Natural killer cell treated with Interleukin-12 subunit alpha and Interleukin-12 subunit beta and Interleukin-15 and Interleukin-18, amount 100 ng/mL, for 72 hours (primary cell): ENCODE results near the gene SLC25A3. TPM values are rescaled to one million over a fixed set of nuclear protein-coding genes. Genes with fewer than 3 reads are reported as not detected.
"Not testable (repeated sequence)": the region's sequence is repeated elsewhere in the genome, so short reads cannot be mapped to it uniquely, and the experiment has no call there.

Source experiments
- ATAC-seq, 2 donors: fragments of 150-1000 bp; cut with Tn5 transposase in 1 of 2; sonication (Bioruptor Pico), chemical (Tn5 transposase) in 1 of 2; 2 replicates each; pipeline ENCODE4 v1.10.0; 2021
- DNase-seq: peaks from one replicate; pipeline ENCODE4 v3.0.0; 2022; ENCODE audit warnings: low spot score
- H3K27ac Mint-ChIP-seq, 2 donors: 1 replicate in 1 of 2; 2 replicates in 1 of 2; pipeline ENCODE4 v1.8.0; 2022; ENCODE audit warnings: mixed read lengths in 2 of 2, mild to moderate bottlenecking in 1 of 2, moderate library complexity in 1 of 2
- H3K27me3 Mint-ChIP-seq, 2 donors: 1 replicate in 1 of 2; 2 replicates in 1 of 2; pipeline ENCODE4 v1.8.0; 2022; ENCODE audit warnings: mixed read lengths in 2 of 2
- H3K36me3 Mint-ChIP-seq: one replicate; pipeline ENCODE4 v1.8.0; 2022; ENCODE audit warnings: mixed read lengths
- H3K4me1 Mint-ChIP-seq, 2 donors: 1 replicate in 1 of 2; 2 replicates in 1 of 2; pipeline ENCODE4 v1.8.0; 2022; ENCODE audit warnings: low read depth in 2 of 2, mixed read lengths in 2 of 2, mild to moderate bottlenecking in 1 of 2
- H3K4me3 Mint-ChIP-seq: one replicate; pipeline ENCODE4 v1.8.0; 2022; ENCODE audit warnings: mixed read lengths
- H3K9me3 Mint-ChIP-seq: 2 replicates; pipeline ENCODE4 v1.8.0; 2022; ENCODE audit warnings: mixed read lengths
- total RNA-seq, 2 donors: library from RNA; stranded (reverse); gene quantifications; one replicate each; pipeline ENCODE4 v1.2.3, GENCODE V29; 2022

Gene SLC25A3
- total RNA-seq, 2 donors from 2014 or later, result 444 to 571 TPM

GRCh38 chr12:98610596-98610995, 17.1 kb downstream of the SLC25A3 start:
- Mint-ChIP-seq H3K4me3 (no peak overlapping the region), H3K4me1 (peaks cover 8 to 13% of the 10 kb centered on the region in 2 donors), H3K9me3 (no peaks in the 10 kb centered on the region), H3K27ac (no peak overlapping the region), H3K27me3 (no peaks in the 10 kb centered on the region), H3K36me3 (no peaks in the 10 kb centered on the region)
- ATAC-seq (no peak), DNase-seq (no peak)

GRCh38 chr12:98612696-98613334, 19.3 kb downstream of the SLC25A3 start:
- Mint-ChIP-seq H3K4me1 (peaks cover 11% of the 10 kb centered on the region in 2 donors), H3K27ac (peak overlapping the region; percentile 68 to 92), H3K9me3 (no peaks in the 10 kb centered on the region), H3K36me3 (no peaks in the 10 kb centered on the region), H3K27me3 (no peaks in the 10 kb centered on the region), H3K4me3 (no peak overlapping the region)
- ATAC-seq (peak in 1 of 2 donors; percentile 78), DNase-seq (no peak)

GRCh38 chr12:98618952-98619351, 25.5 kb downstream of the SLC25A3 start:
- Mint-ChIP-seq H3K27me3 (no peaks in the 10 kb centered on the region), H3K4me3 (peak overlapping the region; percentile 5), H3K4me1 (peaks cover 12 to 14% of the 10 kb centered on the region in 2 donors), H3K36me3 (no peaks in the 10 kb centered on the region), H3K9me3 (no peaks in the 10 kb centered on the region), H3K27ac (peak overlapping the region; percentile 57 to 86)
- DNase-seq (no peak), ATAC-seq (peak in 1 of 2 donors; percentile 60)

- ATAC-seq, result no peak
- H3K9me3 Mint-ChIP-seq, result no peaks in the 10 kb centered on the region
- peak overlapping the region in 1 of 2 donors; percentile 17 for H3K27ac Mint-ChIP-seq
- no peaks in the 10 kb centered on the region for H3K36me3 Mint-ChIP-seq
- no peaks in the 10 kb centered on the region for H3K27me3 Mint-ChIP-seq
- DNase-seq, result no peak
- no peak overlapping the region for H3K4me3 Mint-ChIP-seq
- H3K4me1 Mint-ChIP-seq, result peaks cover 6 to 19% of the 10 kb centered on the region in 2 donors
Measured at GRCh38 chr12:98635657-98636323, 42.3 kb downstream of the SLC25A3 start.

- Mint-ChIP-seq H3K9me3 (no peaks in the 10 kb centered on the region), H3K36me3 (no peaks in the 10 kb centered on the region), H3K27ac (no peak overlapping the region), H3K4me3 (no peak overlapping the region), H3K4me1 (peaks cover 6 to 19% of the 10 kb centered on the region in 2 donors), H3K27me3 (no peaks in the 10 kb centered on the region)
- ATAC-seq (no peak), DNase-seq (no peak)
Measured at GRCh38 chr12:98637068-98637467, 43.6 kb downstream of the SLC25A3 start.

- no peaks in the 10 kb centered on the region for H3K36me3 Mint-ChIP-seq
- no peaks in the 10 kb centered on the region for H3K9me3 Mint-ChIP-seq
- DNase-seq (no peak), ATAC-seq (no peak)
- no peak overlapping the region for H3K4me3 Mint-ChIP-seq
- no peak overlapping the region for H3K27ac Mint-ChIP-seq
- H3K27me3 Mint-ChIP-seq, result no peaks in the 10 kb centered on the region
- H3K4me1 Mint-ChIP-seq, result peaks cover 6 to 19% of the 10 kb centered on the region in 2 donors
Measured at GRCh38 chr12:98638009-98638408, 44.5 kb downstream of the SLC25A3 start.

- DNase-seq, result no peak
- Mint-ChIP-seq H3K4me1 (peaks cover 14 to 19% of the 10 kb centered on the region in 2 donors), H3K27me3 (no peaks in the 10 kb centered on the region), H3K36me3 (no peaks in the 10 kb centered on the region), H3K4me3 (no peak overlapping the region), H3K27ac (no peak overlapping the region), H3K9me3 (no peaks in the 10 kb centered on the region)
- ATAC-seq, result no peak
Measured at GRCh38 chr12:98639491-98639890, 46.0 kb downstream of the SLC25A3 start.

GRCh38 chr12:98642801-98643200, 49.3 kb downstream of the SLC25A3 start:
- Mint-ChIP-seq H3K4me1 (peaks cover 14 to 15% of the 10 kb centered on the region in 2 donors), H3K27ac (peak overlapping the region in 1 of 2 donors; percentile 96), H3K4me3 (peak overlapping the region; percentile 82)
- not testable (repeated sequence) for ATAC-seq, H3K9me3 Mint-ChIP-seq, H3K27me3 Mint-ChIP-seq, H3K36me3 Mint-ChIP-seq, DNase-seq

- Mint-ChIP-seq H3K9me3 (no peaks in the 10 kb centered on the region), H3K27ac (peak overlapping the region; percentile 89 to 96), H3K4me3 (peak overlapping the region; percentile 82), H3K36me3 (peaks cover 3% of the 10 kb centered on the region), H3K27me3 (no peaks in the 10 kb centered on the region), H3K4me1 (peaks cover 7 to 14% of the 10 kb centered on the region in 2 donors)
- peak; percentile 68 for DNase-seq
- peak; percentile 12 to 29 for ATAC-seq
Measured at GRCh38 chr12:98644433-98644711, 50.9 kb downstream of the SLC25A3 start.

- H3K4me3 Mint-ChIP-seq, result peak within 1 kb of the TSS; percentile 82
- peaks cover 8% of the 10 kb centered on the region for H3K36me3 Mint-ChIP-seq
- H3K27me3 Mint-ChIP-seq, result no peaks in the 10 kb centered on the region
- peaks cover 5 to 14% of the 10 kb centered on the region in 2 donors for H3K4me1 Mint-ChIP-seq
- H3K27ac Mint-ChIP-seq, result peak within 1 kb of the TSS; percentile 89 to 96
- DNase-seq, result peak; percentile 98
- peak; percentile 97 to 98 for ATAC-seq
- H3K9me3 Mint-ChIP-seq, result no peaks in the 10 kb centered on the region
Measured at GRCh38 chr12:98644712-98645571, 51.5 kb downstream of the SLC25A3 start, which contains the start of the genes APAF1 and IKBIP. Gene APAF1 (plus strand): TSS chr12:98645290. CDS start chr12:98648360, 3,070 bp downstream. Gene IKBIP (minus strand): TSS chr12:98644788. CDS start chr12:98644701, 87 bp downstream.

- peak overlapping the region; percentile 89 to 96 for H3K27ac Mint-ChIP-seq
- no peaks in the 10 kb centered on the region for H3K27me3 Mint-ChIP-seq
- peak overlapping the region; percentile 82 for H3K4me3 Mint-ChIP-seq
- H3K4me1 Mint-ChIP-seq, result peaks cover 5 to 14% of the 10 kb centered on the region in 2 donors
- ATAC-seq, result no peak
- H3K36me3 Mint-ChIP-seq, result peaks cover 8% of the 10 kb centered on the region
- DNase-seq, result no peak
- no peaks in the 10 kb centered on the region for H3K9me3 Mint-ChIP-seq
Measured at GRCh38 chr12:98645572-98646067, 52.1 kb downstream of the SLC25A3 start.

- Mint-ChIP-seq H3K27ac (peak overlapping the region; percentile 89 to 96), H3K27me3 (no peaks in the 10 kb centered on the region), H3K4me1 (peaks cover 5 to 14% of the 10 kb centered on the region in 2 donors), H3K9me3 (no peaks in the 10 kb centered on the region), H3K4me3 (peak overlapping the region; percentile 82), H3K36me3 (peaks cover 13% of the 10 kb centered on the region)
- no peak for ATAC-seq
- no peak for DNase-seq
Measured at GRCh38 chr12:98646294-98647090, 53.0 kb downstream of the SLC25A3 start.

- Mint-ChIP-seq H3K9me3 (no peaks in the 10 kb centered on the region), H3K36me3 (peaks cover 13% of the 10 kb centered on the region), H3K27ac (no peak overlapping the region), H3K4me1 (peaks cover 4 to 6% of the 10 kb centered on the region in 2 donors), H3K27me3 (no peaks in the 10 kb centered on the region), H3K4me3 (no peak overlapping the region)
- DNase-seq (no peak), ATAC-seq (no peak)
Measured at GRCh38 chr12:98651328-98651727, 57.8 kb downstream of the SLC25A3 start.
